WTC11 (cell line): ENCODE data around the gene GALT. TPM values are rescaled to one million over a fixed set of nuclear protein-coding genes. Genes with fewer than 3 reads are reported as not detected.

ENCODE experiments used
- CREB1 ChIP-seq: sonication (generic); formaldehyde crosslinking; IDR thresholded peaks from 2 replicates; pipeline ENCODE4 v1.8.0; 2023; ENCODE audit warnings: mild to moderate bottlenecking, missing genetic modification reagents
- E2F1 ChIP-seq: sonication (generic); formaldehyde crosslinking; IDR thresholded peaks from 2 replicates; pipeline ENCODE4 v1.8.0; 2022; ENCODE audit warnings: mild to moderate bottlenecking, missing genetic modification reagents
- E2F5 ChIP-seq: sonication (generic); formaldehyde crosslinking; IDR thresholded peaks from 2 replicates; pipeline ENCODE4 v1.8.1; 2022; ENCODE audit warnings: mild to moderate bottlenecking, moderate library complexity, missing genetic modification reagents
- ERG ChIP-seq: fragments of 250-450 bp; sonication (Bioruptor Pico); IDR thresholded peaks from 2 replicates; pipeline ENCODE4 v1.8.0; 2021; ENCODE audit warnings: mild to moderate bottlenecking
- FOXJ3 ChIP-seq: sonication (generic); formaldehyde crosslinking; IDR thresholded peaks from 2 replicates; pipeline ENCODE4 v1.9.0; 2021; ENCODE audit warnings: missing genetic modification reagents, mild to moderate bottlenecking, borderline replicate concordance
- GABPB1 ChIP-seq: sonication (generic); formaldehyde crosslinking; IDR thresholded peaks from 2 replicates; pipeline ENCODE4 v1.8.1; 2023; ENCODE audit warnings: mild to moderate bottlenecking, missing genetic modification reagents
- JAZF1 ChIP-seq: fragments of 250-450 bp; sonication (Bioruptor Pico); IDR thresholded peaks from 2 replicates; pipeline ENCODE4 v1.9.0; 2021; ENCODE audit warnings: moderate library complexity, mild to moderate bottlenecking, inconsistent platforms
- NFE2L1 ChIP-seq: sonication (generic); formaldehyde crosslinking; IDR thresholded peaks from 2 replicates; pipeline ENCODE4 v1.8.1; 2023; ENCODE audit warnings: missing genetic modification reagents
- PRDM15 ChIP-seq: sonication (generic); formaldehyde crosslinking; IDR thresholded peaks from 2 replicates; pipeline ENCODE4 v1.8.0; 2022; ENCODE audit warnings: missing genetic modification reagents
- SP1 ChIP-seq: sonication (generic); formaldehyde crosslinking; conservative IDR thresholded peaks from 2 replicates; pipeline ENCODE4 v1.8.1; 2022; ENCODE audit warnings: missing genetic modification reagents
- STAT6 ChIP-seq: sonication (generic); formaldehyde crosslinking; conservative IDR thresholded peaks from 2 replicates; pipeline ENCODE4 v1.8.1; 2023; ENCODE audit warnings: mild to moderate bottlenecking, low read depth, missing genetic modification reagents, moderate library complexity
- ZNF317 ChIP-seq: sonication (generic); formaldehyde crosslinking; IDR thresholded peaks from 2 replicates; pipeline ENCODE4 v1.8.1; 2023; ENCODE audit warnings: low read depth, mild to moderate bottlenecking, moderate library complexity, missing genetic modification reagents, borderline replicate concordance
- ZNF396 ChIP-seq: fragments of 250-450 bp; sonication (Bioruptor Pico); IDR thresholded peaks from 2 replicates; pipeline ENCODE4 v1.8.0; 2021; ENCODE audit warnings: mild to moderate bottlenecking, moderate library complexity, borderline replicate concordance
- ZNF425 ChIP-seq: fragments of 250-450 bp; sonication (Bioruptor Pico); conservative IDR thresholded peaks from 2 replicates; pipeline ENCODE4 v1.9.0; 2021; ENCODE audit warnings: mild to moderate bottlenecking
- ZNF512 ChIP-seq: sonication (generic); formaldehyde crosslinking; IDR thresholded peaks from 2 replicates; pipeline ENCODE4 v1.8.1; 2022; ENCODE audit warnings: missing genetic modification reagents, borderline replicate concordance
- ZNF532 ChIP-seq: fragments of 250-450 bp; sonication (Bioruptor Pico); IDR thresholded peaks from 2 replicates; pipeline ENCODE4 v1.9.0; 2021; ENCODE audit warnings: mild to moderate bottlenecking, borderline replicate concordance
- ZSCAN18 ChIP-seq: fragments of 250-450 bp; sonication (Bioruptor Pico); IDR thresholded peaks from 2 replicates; pipeline ENCODE4 v2.1.2; 2022; ENCODE audit warnings: mild to moderate bottlenecking, moderate library complexity
- total RNA-seq: library from RNA; stranded (reverse); gene quantifications from 3 replicates; pipeline ENCODE4 v1.2.3, GENCODE V29; 2021

GALT gene
- total RNA-seq, 1 experiment from 2014 or later = 39.7 TPM

- TF ChIP-seq E2F1 (0 out of 2 replicates have a peak, but pooled peaks have one; percentile 33), ZNF396 (CRISPR knock-in tag) (no peak), ZNF512 (no peak), STAT6 (CRISPR knock-in tag) (no peak), ERG (no peak), ZNF532 (CRISPR knock-in tag) (no peak), ZNF425 (CRISPR knock-in tag) (no peak), GABPB1 (CRISPR knock-in tag) (peak; percentile 9; the same call in 1 of the 2 replicates), E2F5 (CRISPR knock-in tag) (peak; percentile 91), NFE2L1 (CRISPR knock-in tag) (peak; percentile 61; the same call in 1 of the 2 replicates), FOXJ3 (CRISPR knock-in tag) (no peak), ZNF317 (CRISPR knock-in tag) (peak; percentile 57; the same call in 1 of the 2 replicates), CREB1 (CRISPR knock-in tag) (peak; percentile 85), SP1 (CRISPR knock-in tag) (peak; percentile 99), JAZF1 (no peak), ZSCAN18 (CRISPR knock-in tag) (no peak), PRDM15 (CRISPR knock-in tag) (no peak)
Observed at GRCh38 chr9:34637356-34638137, 8.9 kb upstream of the GALT start, which contains the start of gene SIGMAR1 (continued).
